Posterior cingulate gyrus (tissue), 11 donors: ENCODE measurements around the gene METTL9.
"Not testable (repeated sequence)": the region's sequence is repeated elsewhere in the genome, so short reads cannot be mapped to it uniquely, and the experiment has no call there.

ENCODE experiments used
- DNase-seq, 10 donors: peaks; one replicate each; pipeline versions ENCODE4 v3.0.0 to v3.0.0-alpha.2; 2020 to 2021; ENCODE audit warnings: mixed read lengths in 3 of 10
- intact Hi-C: fragments of 100-400 bp; cut with DNase I; formaldehyde crosslinking; loops from one replicate; pipeline ENCODE4 v1.15.1; 2023

The METTL9 gene

DNA sequence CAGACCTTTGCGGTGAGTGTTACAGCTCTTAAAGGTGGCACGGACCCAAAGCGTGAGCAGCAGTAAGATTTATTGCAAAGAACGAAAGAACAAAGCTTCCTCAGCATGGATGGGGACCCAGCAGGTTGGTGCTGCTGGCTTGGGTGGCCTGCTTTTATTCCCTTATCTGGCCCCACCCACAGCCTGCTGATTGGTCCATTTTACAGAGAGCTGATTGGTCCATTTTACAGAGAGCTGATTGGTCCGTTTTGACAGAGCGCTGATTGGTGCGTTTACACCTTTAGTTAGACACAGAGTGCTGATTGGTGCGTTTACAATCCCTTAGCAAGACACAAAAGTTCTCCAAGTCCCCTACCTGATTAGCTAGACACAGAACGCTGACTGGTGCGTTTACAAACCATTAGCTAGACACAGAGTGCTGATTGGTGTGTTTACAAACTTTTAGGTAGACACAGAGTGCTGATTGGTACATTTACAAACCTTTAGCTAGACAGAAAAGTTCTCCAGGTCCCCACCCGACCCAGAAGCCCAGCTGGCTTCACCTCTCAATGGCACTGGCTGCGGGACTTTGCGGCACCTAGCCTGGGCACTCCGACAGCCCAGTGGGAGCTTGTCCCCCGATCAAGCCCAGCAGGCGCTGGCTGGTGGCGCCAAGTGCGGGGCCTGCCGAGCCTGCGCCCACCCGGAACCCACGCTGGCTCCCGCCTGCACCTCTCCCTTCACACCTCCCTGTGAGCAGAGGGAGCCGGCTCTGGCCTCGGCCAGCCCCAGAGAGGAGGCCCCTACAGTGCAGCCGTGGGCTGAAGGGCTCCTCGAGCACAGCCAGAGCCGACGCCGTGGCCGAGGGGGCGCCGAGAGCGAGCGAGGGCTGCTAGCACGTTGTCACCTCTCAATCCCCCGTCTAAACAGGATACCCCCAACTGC is 30.5 kb downstream of the METTL9 start:
- intact Hi-C loops, DNase-seq: not testable (repeated sequence)

- DNase-seq, intact Hi-C loops: not testable (repeated sequence)
Observed at GRCh38 chr16:21630866-21631265, 31.5 kb downstream of the METTL9 start.

DNA sequence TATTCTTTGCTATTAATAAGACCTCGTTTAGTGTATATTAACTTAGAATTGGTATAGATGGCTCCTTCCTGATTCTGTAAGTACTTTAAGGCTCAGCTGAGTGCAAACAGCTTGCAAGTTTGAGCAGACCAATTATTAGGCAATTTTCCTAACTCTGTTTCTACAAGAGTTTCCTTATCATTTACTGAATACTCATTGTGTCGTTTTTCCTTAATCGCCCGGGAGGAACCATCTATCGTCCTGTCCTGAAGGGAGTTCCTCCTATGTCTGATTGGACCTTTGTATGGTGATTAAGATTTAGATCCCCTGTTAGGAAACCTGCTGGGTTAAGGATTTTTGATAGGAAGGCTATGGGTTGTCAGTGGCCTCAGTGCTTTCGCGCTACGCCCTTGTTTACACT is 32.0 kb downstream of the METTL9 start:
- DNase-seq, intact Hi-C loops: not testable (repeated sequence)

DNA sequence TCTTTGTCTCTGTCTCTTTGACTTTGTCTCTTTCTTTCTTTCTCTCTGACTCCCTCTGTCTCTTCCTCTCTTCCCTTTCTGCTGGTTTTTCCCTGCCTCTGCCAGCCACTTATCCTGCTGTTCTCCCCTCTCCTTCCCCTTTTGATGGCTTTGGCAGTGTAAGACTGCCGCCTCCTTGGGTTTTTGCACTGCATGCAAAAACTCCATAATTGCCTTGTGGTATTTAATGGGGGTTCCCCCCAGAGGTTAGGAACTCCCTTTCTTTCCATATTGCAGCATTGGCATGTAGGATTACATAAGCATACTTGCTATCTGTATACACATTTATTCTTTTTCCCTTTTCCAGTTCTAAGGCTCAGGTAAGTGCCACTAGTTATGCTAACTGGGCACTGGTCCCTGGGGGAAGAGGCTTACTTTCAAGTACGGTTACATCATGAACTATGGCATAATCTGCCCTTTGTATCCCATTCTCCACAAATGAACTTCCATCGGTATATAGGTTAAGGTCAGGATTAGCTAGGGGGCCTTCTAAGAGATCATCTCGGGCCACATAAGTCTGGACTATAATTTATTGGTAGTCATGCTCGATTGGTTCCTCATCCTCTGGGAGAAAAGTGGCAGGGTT is 32.7 kb downstream of the METTL9 start:
- DNase-seq, intact Hi-C loops: not testable (repeated sequence)

GRCh38 chr16:21634216-21634615 is 34.8 kb downstream of the METTL9 start:
- no peak for DNase-seq
- intact Hi-C loops: no loop called here

- intact Hi-C loops, DNase-seq: not testable (repeated sequence)
Observed at GRCh38 chr16:21635694-21636093, 36.3 kb downstream of the METTL9 start.

DNA sequence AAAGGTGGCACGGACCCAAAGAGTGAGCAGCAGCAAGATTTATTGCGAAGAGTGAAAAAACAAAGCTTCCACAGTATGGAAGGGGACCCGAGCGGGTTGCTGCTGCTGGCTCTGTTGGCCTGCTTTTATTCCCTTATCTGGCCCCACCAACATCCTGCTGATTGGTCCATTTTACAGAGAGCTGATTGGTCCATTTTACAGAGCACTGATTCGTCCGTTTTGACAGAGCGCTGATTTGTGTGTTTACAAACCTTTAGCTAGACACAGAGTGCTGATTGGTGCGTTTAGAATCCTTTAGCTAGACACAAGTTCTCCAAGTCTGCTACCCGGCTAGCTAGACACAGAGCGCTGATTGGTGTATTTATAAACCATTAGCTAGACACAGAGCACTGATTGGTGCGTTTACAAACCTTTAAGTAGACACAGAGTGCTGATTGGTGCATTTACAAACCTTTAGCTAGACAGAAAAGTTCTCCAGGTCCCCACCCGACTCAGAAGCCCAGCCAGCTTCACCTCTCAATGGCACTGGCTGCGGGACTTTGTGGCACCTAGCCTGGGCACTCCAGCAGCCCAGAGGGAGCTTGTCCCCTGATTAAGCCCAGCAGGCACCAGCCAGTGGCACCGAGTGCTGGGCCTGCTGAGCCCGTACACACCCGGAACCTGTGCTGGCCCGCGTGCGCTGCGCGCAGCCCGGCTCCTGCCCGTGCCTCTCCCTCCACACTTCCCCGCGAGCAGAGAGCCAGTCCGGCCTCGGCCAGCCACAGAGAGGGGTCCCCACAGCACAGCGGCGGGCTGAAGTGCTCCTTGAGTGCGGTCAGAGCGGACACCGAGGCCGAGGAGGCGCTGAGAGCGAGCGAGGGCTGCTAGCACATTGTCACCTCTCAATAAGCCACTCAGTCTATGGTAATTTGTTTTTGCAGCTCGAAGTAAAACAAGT is 37.9 kb downstream of the METTL9 start:
- intact Hi-C loops: no loop called here
- DNase-seq: peak in 1 of 10 donors; percentile 75

DNA sequence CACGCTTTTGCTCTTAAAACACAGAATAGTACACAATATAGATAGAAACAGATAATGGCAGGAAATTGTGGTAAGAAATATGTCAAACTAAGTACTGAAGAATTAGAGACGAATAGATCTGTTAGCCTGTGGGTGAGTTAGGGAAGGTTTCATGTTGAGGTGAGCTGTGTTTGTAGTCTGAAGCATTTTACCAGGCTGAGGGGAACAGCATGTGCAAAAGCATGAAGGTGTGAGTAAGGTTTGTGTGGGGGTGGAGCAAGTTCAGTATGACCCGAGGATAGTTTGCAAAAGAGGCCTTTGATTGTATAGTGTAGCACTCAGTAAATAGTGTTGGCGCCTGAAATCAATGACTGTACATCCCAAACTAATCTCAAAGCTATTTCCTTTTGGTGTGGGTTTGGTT is 39.2 kb downstream of the METTL9 start:
- intact Hi-C loops: no loop called here
- DNase-seq: no peak

DNA sequence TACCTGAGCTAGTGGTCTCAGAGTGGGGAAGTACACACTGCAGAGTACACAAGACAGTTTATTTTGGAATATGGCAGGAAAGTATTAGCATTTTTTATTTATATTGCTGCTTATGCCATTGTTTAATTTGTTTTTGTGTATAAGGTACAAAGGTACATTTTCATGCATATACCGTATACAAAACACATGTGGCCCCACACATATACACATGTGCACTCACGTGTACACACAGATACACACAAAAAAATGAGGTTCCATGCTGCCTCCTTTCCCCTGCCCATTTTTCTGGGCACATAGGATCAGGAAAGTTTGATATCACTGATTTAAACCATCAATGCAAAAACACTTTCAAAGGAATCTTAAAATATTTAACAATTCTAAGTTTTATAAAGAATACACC is 40.1 kb downstream of the METTL9 start:
- intact Hi-C loops: no loop called here
- no peak for DNase-seq

DNA sequence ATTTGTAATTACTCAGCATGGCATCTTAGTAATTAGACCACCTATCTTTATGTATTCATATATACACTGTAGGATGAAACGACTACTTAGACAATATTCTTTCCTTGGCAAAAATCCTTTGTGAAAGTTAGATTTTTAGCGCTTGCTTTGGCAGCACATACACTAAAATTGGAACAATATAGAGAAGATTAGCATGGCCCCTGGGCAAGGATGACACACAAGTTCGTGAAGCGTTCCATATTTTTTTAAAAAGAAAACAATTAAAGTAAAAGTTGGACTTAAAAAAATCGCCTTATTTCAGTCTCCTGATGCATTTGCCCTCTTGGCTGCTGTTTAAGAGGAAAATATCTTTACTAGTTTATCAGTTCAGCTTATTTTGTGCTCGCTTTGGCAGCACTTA is 42.5 kb downstream of the METTL9 start:
- intact Hi-C loops: loop anchor here (5.0 kb wide), 1 partner anchor 55 kb away; no protein-coding TSS in a partner anchor
- DNase-seq: no peak

- no peak for DNase-seq
- intact Hi-C loops: loop anchor here (5.0 kb wide), 1 partner anchor 56 kb away; no protein-coding TSS in a partner anchor
Observed at GRCh38 chr16:21642861-21643260, 43.5 kb downstream of the METTL9 start.

- intact Hi-C loops: loop anchor here (5.0 kb wide), 1 partner anchor 56 kb away; no protein-coding TSS in a partner anchor
- DNase-seq: no peak
Observed at GRCh38 chr16:21643785-21644184, 44.4 kb downstream of the METTL9 start.

GRCh38 chr16:21644674-21645073 is 45.3 kb downstream of the METTL9 start:
- intact Hi-C loops: loop anchor here (5.0 kb wide), 1 partner anchor 57 kb away; no protein-coding TSS in a partner anchor

DNA sequence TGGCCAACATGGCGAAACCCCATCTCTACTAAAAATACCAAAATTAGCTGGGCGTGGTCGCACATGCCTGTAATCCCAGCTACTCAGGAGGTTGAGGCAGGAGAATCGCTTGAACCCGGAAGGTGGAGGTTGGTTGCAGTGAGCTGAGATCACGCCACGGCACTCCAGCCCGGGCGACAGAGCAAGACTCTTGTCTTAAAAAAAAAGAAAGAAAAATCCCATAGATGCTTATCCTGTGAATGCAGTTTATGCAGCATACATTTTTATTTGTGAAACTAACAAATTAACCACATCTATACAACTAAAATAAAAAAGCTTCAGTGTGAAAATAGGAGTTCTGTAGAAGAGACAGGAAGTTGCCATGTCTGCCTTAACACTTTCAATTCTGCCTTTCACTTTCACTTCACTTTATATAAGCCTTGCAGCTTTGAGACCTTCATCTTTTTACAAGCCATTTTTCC is 45.9 kb downstream of the METTL9 start:
- DNase-seq: peak in 1 of 10 donors; percentile 74
- intact Hi-C loops: no loop called here

More at GRCh38 chr16:21644674-21645073, 45.3 kb downstream of the METTL9 start:
- DNase-seq: peak in 2 of 10 donors; percentile 54 to 57

DNA sequence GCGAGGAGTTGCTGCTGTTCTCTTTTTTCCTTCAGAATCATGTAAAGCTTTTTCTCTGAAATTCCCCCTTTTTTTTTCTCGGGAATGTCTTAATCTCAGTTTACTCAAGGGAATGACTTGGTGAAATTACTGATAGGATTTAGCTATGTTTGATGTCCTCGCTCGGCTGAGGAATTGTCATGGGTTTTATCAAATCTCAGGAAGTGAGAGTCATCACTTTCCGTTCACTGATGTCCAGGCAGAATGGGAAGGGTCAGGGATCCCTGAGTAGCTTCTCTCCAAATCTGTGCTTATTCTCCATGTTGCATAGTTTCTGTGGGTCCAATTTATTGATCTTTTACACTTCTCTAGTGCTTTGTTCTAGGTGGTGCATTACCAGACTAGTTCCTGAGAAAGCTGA is 46.7 kb downstream of the METTL9 start:
- no peak for DNase-seq
- intact Hi-C loops: no loop called here

DNA sequence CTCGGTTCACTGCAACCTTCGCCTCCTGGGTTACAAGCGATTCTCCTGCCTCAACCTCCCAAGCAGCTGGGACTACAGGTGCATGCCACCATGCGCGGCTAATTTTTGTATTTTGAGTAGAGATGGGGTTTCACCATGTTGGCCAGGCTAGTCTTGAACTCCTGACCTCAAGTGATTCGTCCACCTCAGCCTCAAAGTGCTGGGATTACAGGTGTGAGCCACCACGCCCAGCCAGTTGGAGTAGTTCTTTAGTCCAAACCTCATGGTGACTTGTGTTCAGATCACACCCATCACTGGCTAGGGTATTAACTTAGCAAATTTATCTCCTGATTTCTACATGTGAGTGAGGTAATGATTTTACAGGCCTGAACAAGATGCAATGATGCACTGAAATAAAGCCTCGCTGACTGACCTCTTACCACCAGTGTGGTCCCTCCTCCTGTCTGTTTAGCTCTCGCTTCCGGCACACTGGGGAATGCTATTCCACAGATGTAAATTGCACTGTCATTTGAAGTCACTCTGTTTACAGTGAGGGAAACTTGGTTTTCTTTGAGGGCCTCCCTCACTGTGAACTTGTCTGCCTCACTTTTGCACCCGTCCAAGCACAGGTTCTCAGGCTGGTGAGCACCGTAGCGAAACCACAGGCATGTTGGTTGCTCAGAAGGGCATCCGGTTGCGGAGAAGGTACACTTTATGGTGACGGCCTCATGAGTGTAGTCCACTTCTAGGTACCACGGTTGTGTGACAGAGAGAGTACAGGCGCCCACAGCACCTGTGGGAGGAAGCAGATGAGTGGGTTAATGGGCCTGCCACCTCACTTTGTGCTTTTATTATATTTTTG is 47.6 kb downstream of the METTL9 start:
- intact Hi-C loops: no loop called here

DNA sequence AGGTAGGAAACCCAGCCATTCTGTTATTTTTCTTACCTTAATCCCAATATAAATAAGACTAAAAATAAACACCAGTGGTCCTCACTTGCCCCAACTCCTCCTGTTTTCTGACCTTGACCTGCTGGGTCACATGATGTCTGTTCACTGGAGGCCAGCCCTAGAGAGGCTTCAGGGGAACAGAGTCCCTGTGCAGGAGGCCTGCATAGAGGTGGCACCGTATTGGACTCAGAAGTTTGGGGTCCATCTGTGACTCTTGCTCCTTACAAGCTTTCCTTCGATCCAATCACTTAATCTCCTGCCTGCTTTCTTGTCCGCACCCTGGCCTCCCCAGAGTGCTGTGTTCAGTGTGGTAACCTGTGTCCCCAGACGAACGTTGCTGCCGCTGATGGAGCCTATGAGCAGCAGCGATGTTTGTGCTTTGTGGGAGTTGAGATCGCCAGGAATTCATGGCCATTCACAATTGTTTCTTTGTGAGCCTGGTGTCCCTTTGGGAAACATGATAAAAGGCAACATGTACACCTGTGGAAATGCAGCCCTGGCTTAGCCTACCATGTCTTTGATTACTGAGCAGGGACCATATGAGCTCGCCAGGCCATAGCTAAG is 48.3 kb downstream of the METTL9 start:
- intact Hi-C loops: no loop called here
- peak in 1 of 10 donors; percentile 43 for DNase-seq

More for the DNA sequence above, 47.6 kb downstream of the METTL9 start:
- peak in 1 of 10 donors; percentile 67 for DNase-seq

DNA sequence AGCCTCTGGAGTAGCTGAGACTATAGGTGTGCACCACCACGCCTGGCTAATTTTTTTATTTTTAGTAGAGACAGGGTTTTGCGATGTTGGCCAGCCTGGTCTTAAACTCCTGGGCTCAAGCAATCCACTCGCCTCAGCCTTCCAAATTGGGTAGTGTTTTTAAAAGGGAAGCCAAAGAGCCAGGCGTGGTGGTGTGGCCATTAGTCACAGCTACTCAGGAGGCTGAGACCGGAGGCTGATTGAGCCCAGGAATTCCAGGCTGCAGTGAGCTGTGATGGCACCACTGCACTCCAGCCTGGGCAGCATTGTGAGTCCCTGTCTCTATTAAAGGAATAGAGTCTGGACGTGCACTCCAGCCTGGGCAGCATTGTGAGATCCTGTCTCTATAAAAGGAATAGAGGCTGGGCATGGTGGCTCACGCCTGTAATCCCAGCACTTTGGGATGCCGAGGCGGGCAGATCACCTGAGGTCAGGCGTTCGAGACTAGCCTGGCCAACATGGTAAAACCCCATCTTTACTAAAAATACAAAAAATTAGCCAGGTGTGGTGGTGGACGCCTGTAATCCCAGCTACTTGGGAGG is 50.5 kb downstream of the METTL9 start:
- intact Hi-C loops, DNase-seq: not testable (repeated sequence)
